ENCODE data around the gene GAPT. TPM values are rescaled to one million over a fixed set of nuclear protein-coding genes. Genes with fewer than 3 reads are reported as not detected.

Gene GAPT
- total RNA-seq (2014; rRNA removed; shearing (Covaris generic)) = not detected in 2 replicates

DNA sequence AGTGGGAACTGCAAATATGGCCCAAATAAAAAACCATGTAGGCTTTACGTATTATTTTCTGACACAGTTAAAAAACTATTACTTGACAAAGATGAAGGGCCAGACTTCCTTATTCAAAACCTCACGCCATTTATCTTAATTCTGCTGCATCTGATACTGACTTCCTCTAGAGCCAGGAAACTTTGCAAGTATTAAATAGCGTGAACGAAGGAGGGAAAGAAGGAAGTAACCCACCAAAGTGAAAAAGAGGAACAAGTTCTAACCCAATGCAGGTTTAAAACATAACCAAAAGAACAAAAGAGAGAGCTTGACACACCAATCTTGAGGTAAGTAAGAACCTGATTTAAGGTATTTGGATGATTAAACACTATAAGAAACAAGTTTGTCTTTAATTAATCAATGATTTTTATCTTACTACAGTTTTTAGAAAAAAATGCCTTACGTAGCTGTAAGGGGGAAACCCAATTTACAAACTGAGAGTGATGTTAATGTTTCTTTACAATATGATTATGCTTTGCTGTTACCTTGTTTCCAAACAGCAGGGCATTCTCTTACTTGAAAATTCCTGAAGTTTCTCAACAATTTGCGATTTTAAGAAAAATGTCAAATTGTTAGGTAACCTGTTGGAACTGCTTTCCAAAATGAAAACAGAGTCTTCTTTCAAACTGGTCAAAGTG lies at the start of gene GAPT:
GAPT (plus strand) TSS at position 220 of the 677 bp plus-strand sequence. CDS start 3,102 bp downstream, outside the sequence.
- DNase-seq (ENCODE audit: low spot score) = no peak

- DNase-seq (ENCODE audit: low spot score) = no peak
Observed at GRCh38 chr5:58444805-58445204, 46.4 kb upstream of the GAPT start.

GRCh38 chr5:58446024-58446423 lies 45.2 kb upstream of the GAPT start:
- DNase-seq (ENCODE audit: low spot score) = no peak

GRCh38 chr5:58447226-58447625 lies 44.0 kb upstream of the GAPT start:
- no peak for DNase-seq (ENCODE audit: low spot score)

DNA sequence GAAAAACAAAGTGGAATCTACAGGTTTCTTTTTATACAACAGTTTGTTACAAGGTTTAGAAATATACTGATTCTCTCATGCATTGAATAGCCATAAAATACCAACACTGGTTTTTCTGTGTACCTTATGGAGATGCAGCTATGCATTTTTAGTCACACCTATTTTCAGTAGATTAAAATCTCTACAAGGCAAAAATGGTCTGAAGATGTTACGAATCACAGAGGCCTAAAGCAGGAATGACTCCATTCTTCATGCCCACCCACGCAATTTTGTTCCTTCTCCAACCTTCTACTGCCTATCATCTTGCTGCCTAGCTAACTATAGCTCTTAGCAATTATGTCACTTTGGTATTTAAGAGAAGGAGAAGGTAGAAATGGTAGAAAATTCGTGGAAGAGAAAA lies 41.2 kb upstream of the GAPT start:
- DNase-seq (ENCODE audit: low spot score) = no peak

DNA sequence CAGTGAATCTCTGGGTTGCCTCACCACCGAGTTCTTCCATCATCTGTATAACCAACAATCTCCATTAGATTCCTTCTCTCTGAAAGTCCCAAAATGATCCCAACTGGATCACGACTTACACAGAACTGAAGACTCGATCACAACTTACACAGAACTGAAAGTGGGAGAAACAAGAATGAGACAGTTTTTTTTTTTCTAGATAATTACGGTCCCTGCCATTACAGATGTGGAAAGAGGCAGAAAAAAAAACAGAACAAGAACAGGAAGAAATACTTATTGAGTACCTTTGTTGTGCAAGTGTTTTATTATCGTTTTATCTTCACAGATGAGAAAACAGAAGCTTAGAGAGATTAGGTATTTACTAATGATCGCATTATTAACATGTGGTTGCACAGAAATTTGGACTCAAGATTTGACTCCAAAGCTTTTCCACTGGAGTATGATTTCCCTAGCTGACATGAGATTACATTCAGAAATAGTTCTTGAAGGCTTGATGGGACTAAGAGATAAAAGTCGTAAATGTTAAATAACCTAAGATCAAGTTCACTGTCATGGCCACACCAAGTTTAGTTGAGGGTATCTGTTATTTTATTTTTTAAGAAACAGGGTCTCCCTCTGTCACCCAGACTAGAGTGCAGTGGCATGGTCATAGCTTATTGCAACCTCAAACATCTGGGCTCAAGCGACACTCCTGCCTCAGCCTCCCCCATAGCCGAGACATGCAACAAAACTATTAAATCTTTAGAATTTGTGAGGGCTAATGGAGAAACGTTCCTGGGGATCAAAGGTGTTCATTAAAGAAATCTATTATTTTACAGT lies 40.2 kb upstream of the GAPT start:
- DNase-seq (ENCODE audit: low spot score) = no peak

DNA sequence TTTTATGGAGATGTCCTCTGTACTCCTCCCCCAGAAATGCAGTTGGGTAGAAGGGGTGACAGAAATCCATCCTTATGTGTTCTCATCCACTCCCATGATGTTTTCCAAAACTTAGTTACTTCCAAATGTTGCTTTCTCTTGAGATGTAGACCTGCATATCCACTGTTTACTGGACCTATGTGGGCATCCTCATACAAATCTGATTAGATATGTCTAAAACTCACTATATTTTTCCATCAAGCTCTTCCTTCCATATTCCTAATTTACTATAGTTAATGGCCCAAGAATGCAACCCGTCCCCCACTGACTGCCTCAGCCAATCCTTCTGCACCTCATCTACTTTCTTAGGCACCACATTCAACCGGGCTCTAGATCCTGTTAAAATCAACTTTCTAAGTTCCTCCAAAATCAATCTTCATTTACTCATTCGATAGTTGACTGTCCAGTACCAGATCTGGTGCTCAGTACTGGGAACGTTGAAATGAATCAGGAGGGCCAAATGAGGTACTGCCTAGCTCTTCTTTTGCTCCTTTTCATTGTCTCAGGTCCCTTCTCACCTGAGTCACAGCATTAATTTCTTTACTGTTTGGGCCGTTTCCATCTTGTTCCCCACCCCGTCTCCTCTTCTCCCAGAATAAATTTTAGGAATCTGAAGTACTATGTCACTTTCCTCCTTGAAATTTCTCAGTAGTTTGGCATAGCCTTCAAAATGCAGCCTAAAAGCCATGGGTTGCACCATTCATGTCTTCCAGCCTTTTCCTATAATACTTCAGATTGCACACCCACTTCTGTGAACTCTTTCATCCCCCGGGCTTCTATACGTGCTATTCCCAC lies 39.3 kb upstream of the GAPT start:
- no peak for DNase-seq (ENCODE audit: low spot score)

GRCh38 chr5:58452566-58453258 lies 38.5 kb upstream of the GAPT start:
- DNase-seq (ENCODE audit: low spot score) = no peak

GRCh38 chr5:58453306-58453705 lies 37.9 kb upstream of the GAPT start:
- no peak for DNase-seq (ENCODE audit: low spot score)

GRCh38 chr5:58454025-58454424 lies 37.2 kb upstream of the GAPT start:
- DNase-seq (ENCODE audit: low spot score) = no peak

- DNase-seq (ENCODE audit: low spot score) = no peak
Observed at GRCh38 chr5:58455066-58455465, 36.2 kb upstream of the GAPT start.

DNA sequence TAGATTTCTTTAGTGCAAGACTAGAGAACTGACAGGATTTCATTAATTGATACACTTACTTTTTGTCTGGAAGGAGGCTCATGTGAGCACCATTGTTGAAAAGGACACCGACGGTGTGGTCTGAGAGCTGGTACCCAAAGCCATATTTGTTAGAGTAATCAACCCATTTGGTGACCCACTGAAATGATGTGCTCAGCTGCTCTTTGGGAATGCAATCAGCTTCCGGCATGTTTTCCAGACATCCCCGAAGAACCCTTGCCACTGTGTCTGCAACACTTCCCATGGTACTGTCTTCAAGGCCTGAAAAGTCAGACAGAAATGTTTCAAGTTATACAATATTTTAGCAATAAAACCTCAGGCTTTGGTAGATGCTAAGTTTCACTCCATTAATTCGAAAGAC lies 35.8 kb upstream of the GAPT start:
- DNase-seq (ENCODE audit: low spot score) = no peak

DNA sequence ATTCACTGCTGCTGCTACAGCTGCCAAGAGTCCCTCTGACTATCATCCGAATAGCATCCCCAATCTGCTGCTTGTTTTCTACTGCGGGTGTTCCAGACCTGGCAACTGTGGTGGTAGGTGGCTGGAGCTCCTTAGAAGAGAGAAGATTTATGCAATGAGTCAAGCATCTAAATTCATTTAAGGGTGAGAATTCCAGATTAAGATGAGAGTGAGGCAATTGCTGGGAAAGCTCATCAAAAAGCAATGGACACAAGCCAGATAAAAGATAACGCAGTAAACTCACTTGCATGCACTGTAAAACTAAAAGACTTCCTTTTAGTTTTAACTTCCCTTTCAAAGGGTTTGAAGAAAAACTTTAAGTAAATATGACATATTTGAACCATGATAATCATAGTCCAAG lies 35.2 kb upstream of the GAPT start:
- no peak for DNase-seq (ENCODE audit: low spot score)

DNA sequence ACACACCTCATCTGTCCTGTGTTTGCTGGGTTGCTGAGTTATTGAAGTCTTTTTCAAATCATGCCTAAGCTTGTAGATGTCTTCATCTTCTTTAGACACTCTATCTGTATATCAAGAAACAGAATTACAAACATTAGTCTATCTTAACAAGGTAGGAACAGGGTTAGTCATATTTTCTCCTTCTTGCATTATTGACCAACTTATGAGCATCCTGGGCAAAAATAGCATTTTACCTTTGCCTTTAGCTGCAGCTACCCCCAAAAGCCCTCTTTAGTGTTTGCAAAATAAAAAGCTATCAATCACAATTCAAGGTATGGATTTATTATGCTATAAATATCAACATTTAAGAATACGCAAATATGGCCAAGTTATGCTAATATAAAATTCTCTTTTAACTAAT lies 34.7 kb upstream of the GAPT start:
- DNase-seq (ENCODE audit: low spot score) = no peak

- no peak for DNase-seq (ENCODE audit: low spot score)
Observed at GRCh38 chr5:58457050-58457449, 34.2 kb upstream of the GAPT start.

DNA sequence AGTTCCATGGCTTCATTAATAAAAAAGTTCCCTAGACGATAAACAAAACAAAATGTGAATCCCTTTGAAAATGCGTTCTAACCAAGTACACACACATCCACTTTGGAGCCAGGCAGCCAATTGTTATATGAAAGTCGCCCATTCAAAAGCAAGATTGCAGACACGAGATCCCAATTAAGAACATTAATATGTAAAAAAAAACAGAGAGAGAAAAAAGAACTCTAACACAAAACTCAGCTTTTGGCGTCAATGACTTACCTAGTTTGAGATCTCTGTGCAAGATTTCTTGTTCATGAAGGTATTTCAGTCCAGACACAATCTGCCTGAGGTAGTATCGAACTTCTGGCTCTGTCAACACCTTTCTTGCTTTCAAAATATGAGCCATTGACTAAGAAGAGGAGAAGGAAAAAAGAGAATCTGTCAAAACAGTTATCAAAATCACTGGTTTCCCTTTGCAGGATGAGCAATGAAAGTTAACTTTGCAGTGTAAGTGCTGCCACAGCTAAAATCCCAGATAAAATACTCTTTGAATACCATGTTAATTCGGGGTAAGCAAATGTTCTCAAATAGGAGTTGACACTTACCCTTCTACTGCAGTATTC lies 33.0 kb upstream of the GAPT start:
- no peak for DNase-seq (ENCODE audit: low spot score)

DNA sequence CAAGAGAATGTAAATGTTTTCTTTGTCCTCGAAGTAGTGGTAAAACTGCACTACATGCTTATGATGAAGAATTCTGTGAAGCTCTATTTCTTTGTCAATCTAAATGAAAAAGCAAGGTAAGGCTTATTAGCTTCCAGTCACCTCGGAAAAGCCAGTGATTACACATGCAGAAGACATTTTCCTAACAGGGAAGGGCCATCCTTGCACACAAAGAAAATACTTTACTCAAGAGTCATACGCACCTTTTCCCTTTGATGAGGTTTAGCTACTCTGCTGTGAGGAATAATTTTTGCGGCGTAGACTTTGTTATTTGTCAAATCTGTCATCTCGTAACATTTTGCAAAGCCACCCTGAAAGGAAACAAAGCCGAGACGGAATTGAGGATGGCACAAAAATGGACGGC lies 32.5 kb upstream of the GAPT start:
- DNase-seq (ENCODE audit: low spot score) = peak; percentile 74

GRCh38 chr5:58459146-58460001 lies 31.9 kb upstream of the GAPT start:
- DNase-seq (ENCODE audit: low spot score) = no peak

- peak; percentile 83 for DNase-seq (ENCODE audit: low spot score)
Observed at GRCh38 chr5:58460002-58460731, 31.1 kb upstream of the GAPT start, which contains the start of gene PLK2. Gene PLK2 (minus strand): TSS chr5:58460086. CDS start chr5:58459959, 127 bp downstream.

Measured in A172 (cell line).